DOHH2 (cell line): ENCODE measurements around the gene KDR.

Source experiments
- EZH2phosphoT487 ChIP-seq: fragments of 200-600 bp; sonication (generic); IDR thresholded peaks from 2 replicates; pipeline ENCODE4 v1.6.1; 2017; ENCODE audit warnings: borderline replicate concordance, mild to moderate bottlenecking, antibody characterized with exemption, low read length, moderate library complexity, mixed read lengths
- TF ChIP-seq, protein P1 (sequence below): fragments of 200-600 bp; sonication (generic); IDR thresholded peaks from one replicate; pipeline ENCODE4 v1.5.1; 2014; ENCODE audit warnings: antibody characterized with exemption, mild to moderate bottlenecking, low read depth, low read length; ENCODE audit not compliant: poor library complexity, severe bottlenecking

DNA sequence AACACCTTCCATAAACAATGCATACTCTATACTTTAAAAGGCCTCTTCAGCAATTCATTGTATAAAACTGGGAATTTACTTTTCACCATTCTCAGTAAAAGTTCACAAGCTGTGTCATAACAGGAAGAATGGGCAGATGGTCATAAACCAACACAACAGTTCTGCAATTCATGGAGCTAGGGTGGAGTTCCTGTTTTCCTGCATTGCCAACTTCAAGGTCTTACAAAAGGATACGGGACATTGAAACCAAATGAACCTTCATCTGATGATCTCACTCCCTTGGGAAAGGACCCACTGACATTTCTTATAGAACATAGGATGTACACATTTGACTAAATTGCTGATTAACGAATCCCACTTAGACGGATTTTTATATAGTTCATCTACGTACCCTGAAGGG lies 4.1 kb downstream of the KDR start:
- TF ChIP-seq, protein P1, sequence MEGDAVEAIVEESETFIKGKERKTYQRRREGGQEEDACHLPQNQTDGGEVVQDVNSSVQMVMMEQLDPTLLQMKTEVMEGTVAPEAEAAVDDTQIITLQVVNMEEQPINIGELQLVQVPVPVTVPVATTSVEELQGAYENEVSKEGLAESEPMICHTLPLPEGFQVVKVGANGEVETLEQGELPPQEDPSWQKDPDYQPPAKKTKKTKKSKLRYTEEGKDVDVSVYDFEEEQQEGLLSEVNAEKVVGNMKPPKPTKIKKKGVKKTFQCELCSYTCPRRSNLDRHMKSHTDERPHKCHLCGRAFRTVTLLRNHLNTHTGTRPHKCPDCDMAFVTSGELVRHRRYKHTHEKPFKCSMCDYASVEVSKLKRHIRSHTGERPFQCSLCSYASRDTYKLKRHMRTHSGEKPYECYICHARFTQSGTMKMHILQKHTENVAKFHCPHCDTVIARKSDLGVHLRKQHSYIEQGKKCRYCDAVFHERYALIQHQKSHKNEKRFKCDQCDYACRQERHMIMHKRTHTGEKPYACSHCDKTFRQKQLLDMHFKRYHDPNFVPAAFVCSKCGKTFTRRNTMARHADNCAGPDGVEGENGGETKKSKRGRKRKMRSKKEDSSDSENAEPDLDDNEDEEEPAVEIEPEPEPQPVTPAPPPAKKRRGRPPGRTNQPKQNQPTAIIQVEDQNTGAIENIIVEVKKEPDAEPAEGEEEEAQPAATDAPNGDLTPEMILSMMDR, result no peak
- TF ChIP-seq EZH2phosphoT487, result no peak
